GM19467 (cell line): ENCODE data around the gene ATG7.
"Not testable (repeated sequence)": the region's sequence is repeated elsewhere in the genome, so short reads cannot be mapped to it uniquely, and the experiment has no call there.

Experiments
- ATAC-seq: cut with Tn5 transposase; IDR thresholded peaks from one replicate; pipeline ENCODE4 v1.9.1; 2021; ENCODE audit warnings: mild to moderate bottlenecking, moderate library complexity; ENCODE audit not compliant: unreplicated experiment

Gene ATG7

DNA sequence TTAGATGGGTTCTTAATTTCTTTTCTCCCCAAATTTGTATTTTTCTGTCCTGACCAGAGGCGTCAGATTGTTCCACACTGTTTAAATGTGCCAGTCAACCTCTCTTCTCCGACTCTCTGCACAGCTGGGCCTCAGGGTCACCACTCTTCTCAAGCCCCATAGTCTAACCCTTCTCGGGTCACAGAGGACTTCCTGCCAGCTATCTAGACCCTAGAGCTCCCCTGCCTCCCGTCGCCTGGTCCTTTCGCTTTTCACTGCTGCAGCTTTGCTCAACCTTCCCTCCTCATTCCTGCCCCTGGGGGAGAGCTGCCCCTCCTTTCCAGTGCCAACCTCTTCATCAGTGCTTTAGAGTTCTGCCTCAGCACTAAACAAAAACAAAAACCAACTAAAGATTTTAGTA lies 151.7 kb downstream of the ATG7 start:
- no peak for ATAC-seq

- no peak for ATAC-seq
These were observed 152.1 kb downstream of the ATG7 start for GRCh38 chr3:11424277-11424676.

- no peak for ATAC-seq
These were observed 158.0 kb downstream of the ATG7 start for GRCh38 chr3:11430207-11430606.

DNA sequence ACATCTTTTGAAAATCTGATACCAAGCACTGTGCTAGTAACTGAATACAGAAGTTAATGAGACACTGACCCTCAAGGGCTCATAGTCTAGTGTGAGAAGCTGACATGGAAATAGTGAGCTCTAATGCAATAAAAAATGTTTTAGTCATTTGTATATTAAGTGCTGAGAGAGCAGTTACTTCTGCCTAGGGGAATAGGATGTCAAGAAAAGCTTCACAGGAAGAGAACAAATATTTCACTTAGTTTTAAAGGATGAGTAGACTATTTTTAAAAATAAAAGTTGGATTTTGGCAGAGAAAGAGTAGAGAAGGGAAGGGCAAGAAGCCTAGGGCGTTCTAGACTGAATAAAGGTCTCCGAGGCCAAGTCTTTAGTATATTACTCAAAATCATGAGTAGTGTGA lies 158.4 kb downstream of the ATG7 start:
- ATAC-seq, result no peak

- no peak for ATAC-seq
These were observed 159.1 kb downstream of the ATG7 start for GRCh38 chr3:11431319-11431718.

DNA sequence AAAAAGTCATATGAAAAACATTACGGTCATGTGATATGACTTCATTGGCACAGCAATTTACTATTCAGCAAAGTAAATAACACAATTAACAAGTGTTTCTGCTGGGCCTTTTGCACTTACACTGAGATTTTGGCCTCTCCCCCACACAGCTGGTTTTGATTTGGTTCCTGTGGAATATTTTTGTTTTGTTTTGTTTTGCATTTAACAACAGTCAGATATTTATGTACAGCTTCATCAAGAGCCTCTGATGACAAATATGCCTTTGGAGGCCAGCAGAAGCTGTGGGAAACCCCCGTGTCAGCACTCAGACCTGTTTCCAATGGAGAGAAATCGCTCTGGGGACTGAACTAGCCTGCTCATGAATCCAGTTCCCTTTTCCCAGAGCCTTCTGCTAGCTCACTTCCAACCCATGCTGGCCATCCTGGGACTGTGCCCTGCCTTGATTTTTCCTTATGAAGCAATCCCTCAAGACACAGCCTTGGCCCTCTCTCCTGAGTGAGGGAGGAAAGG lies 161.9 kb downstream of the ATG7 start:
- ATAC-seq, result no peak

DNA sequence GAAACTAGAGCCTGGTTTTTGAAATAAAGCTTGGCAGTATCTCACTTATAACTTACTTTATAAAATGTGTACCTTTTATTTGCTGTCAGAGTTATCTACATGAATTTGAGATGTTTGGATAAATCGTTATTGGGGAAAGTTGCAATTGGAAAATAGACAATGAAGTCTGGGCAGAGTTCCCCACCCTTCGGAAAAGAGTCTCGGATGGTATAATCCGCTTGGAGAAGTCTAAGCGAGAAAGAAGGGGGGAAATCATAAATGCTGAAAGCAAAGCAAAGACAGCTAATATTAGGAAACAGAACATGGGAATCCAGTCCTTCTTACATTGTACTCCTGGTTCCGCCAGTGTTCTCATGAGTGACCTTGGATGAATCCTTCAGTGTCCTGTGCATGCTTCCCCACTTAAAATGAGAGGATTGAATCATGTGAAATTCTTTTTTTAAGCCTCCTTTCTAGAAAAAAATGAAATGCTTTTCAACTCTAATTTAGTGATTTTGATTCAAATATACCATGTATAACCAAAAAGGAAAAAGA lies 162.4 kb downstream of the ATG7 start:
- ATAC-seq, result no peak

DNA sequence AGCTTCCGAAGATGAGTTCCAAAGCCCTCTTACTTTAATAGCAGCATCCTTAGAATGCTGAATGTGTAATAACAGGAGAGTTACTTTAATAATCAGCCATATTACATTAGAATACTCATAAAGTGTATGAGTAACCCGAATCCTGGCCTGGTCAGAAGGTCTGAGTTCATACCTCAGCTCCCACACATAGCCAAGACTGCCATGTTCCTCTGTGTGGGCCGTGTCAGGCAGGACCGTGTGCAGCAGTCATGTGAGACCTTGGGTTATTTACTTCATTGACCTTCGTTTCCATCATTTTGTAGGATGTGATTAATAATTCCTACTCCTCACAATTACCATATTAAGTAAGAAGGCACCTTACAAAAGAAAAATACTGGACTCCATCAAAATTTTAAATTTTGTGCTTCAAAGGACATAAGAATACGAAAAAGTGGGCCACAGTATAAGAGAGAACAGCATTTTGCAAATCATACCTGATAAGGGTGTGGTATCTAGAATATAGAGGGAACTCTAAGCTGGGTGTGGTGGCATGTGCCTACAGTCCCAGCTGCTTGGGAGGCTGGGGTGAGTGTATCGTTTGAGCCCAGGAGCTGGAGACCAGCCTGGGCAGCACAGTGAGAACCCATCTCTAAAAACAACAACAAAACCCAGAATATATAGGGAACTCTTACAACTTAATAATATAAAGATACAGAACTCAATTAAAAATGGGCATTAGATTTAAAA lies 163.4 kb downstream of the ATG7 start:
- ATAC-seq, result no peak

GRCh38 chr3:11436775-11437174 lies 164.6 kb downstream of the ATG7 start:
- ATAC-seq, result no peak

DNA sequence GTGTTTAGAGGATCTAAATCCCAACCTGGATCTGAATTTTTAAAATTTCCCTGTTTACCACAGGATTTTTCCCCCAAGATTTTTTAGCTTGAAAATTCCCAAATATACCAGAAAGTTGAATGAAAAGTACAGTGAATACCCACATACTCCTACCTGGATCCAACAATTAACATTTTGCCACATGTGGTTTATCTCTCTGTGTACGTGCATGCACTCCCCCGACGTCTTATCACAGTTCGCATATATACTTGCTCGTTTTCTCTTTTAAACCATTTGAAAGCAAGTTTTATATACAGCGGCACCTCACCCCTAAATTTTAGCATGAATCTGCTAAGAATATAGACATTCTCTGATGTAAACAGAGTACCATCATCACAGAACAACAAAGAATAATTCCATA lies 165.3 kb downstream of the ATG7 start:
- ATAC-seq, result no peak

- ATAC-seq, result no peak
These were observed 166.4 kb downstream of the ATG7 start for GRCh38 chr3:11438646-11439045.

DNA sequence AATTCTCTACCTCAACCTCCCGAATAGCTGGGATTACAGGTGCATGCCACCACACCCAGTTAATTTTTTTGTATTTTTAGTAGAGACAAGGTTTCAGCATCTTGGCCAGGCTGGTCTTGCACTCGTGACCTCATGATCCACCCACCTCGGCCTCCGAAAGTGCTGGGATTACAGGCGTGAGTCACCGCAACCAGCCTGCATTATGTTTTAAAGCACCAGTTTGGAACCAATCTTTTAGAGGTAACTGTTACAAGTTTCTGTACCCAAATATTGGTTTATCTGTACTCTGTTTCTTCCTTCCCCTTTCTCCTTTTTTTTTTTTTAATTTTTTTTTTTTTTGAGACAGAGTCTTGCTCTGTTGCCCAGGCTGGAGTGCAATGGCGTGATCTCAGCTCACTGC lies 169.1 kb downstream of the ATG7 start:
- not testable (repeated sequence) for ATAC-seq

- ATAC-seq, result no peak
These were observed 172.2 kb downstream of the ATG7 start for GRCh38 chr3:11444404-11444803.

DNA sequence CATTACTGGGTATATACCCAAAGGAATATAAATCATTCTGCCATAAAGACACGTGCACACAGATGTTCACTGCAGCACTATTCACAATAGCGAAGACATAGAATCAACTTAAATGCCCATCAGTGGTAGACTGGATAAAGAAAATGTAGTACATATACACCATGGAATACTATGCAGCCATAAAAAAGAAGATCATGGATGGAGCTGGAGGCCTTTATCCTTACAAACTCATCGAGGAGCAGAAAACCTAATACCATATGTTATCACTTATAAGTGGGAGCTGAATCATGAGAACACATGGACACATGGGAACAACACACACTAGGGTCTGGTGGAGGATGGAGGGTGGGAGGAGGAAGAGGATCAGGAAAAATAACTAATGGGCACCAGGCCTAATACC lies 173.0 kb downstream of the ATG7 start:
- ATAC-seq, result not testable (repeated sequence)

DNA sequence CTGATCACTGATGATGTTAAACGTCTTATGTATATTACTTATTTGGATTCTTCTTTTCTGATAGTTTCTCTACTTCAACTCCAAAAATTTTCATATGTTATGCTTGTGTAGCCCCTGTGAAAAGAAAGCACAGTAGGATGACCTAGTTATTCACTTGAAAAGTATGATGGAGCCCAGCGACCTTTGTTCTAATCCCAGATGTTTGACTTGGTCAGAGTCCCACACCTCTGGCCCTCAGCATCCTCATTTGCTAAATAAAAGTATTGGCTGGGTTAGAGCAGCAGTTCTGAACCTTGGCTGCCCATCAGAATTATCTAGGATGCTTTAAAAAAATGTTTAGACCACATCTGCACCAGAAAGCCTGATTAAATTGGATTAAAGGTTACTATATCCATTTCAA lies 173.7 kb downstream of the ATG7 start:
- ATAC-seq, result no peak

DNA sequence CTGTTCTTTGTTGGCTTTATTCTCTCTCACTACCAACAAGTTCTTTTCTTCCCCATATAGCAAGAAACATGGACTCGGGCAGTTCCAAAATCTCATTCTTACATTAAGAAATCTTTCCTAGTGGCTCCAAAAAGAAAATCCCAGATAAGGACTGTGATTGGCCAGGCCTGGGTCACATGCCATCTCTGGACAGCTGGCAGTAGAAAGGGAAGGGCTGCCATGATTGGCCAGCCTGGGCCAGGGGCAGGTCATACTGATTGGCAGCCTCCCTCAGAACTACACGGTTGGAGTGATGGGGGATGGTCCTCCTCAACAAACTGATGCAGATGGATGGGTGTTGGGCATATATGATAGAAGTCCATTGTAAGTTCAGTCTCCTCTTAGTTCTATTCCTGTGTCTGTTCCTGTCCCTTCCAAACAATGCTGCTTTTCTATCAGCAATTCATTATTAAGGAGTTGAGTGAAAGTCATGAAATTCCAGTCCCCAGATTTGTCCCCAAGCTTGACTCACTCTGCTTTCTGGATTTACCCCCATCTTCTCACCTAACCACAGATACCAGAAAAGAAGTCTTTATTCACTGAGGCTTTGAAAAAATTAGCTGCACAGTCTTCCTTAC lies 175.5 kb downstream of the ATG7 start:
- ATAC-seq, result no peak

DNA sequence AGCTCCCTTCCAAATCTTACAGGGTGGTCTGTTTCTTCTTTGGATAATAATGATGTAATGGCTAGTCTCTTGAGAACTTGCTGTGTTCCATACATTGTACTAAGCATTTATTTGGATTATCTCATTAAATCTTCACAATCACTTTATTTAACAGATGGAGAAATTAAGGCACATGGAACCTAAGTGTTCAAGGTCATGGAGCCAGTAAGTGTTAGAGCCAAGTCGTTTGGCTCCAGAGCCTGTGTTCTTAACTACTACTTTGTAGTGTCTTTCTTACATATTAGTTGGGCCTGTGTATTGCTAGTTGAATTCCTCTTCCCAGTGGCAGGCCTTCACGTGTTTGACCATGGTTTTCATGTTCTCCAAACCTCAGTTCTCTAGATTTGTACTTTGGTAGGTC lies 177.8 kb downstream of the ATG7 start:
- no peak for ATAC-seq

DNA sequence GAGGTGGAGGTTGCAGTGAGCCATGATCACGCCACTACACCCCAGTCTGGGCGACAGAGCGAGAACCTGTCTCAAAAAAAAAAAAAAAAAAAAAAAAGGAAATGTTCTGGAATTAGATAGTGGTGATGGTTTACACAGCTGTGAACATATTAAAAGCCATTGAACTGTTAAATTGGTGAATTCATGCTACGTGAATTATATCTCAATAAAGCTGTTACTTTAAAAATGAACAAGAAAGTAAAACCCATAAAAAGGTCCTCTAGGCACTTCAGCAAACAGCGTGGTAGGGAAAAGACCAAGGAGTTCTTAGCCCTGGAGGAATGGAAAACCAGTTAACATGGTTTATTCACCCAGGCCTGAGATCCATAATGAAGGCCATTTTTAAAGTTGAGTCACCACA lies 180.1 kb downstream of the ATG7 start:
- ATAC-seq, result no peak

- no peak for ATAC-seq
These were observed 181.0 kb downstream of the ATG7 start for GRCh38 chr3:11452885-11453847.

DNA sequence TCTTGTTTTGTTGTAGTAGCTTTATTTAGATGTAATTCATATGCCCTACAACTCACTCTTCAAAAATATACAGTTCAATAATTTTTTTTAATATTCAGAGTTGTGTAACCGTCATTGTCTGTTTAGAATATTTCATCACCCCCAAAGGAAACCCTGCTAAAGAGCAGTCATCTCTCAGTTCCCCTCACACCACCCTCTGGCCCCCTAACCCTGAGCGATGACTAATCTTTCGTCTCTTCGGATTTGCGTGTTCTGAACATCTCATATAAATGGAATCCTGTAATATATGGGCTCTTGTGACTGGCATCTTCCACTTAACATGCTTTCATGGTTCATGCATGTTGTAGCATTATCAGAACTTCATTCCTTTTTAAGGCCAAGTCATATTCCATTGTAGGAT lies 183.8 kb downstream of the ATG7 start:
- no peak for ATAC-seq

DNA sequence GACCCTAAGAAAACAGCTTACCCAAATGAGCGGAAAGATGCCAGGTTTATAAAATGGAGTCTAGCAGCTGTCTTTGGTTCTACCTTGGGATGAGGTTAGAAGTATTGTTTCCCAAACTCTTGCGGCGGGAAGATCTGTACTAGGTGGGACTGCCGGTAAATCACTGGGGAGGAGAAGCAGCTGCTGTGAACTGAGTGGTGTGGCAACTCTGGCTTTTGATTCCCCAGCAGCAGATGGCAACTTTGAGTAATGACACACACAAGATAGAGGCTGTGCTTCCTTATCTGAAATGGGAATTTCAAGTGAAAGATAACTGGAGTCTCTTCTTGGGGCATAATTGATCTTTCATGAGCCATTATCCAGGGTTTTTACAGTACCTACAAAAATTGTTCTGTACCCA lies 184.9 kb downstream of the ATG7 start:
- ATAC-seq, result no peak
